ENCODE measurements around the gene ACSF3.
A peak's percentile ranks its signal among the peaks of the same experiment; 100 is the strongest.

The ACSF3 gene

GRCh38 chr16:89153848-89154271 is 60.2 kb downstream of the ACSF3 start:
- H3K4me3 ChIP-seq (ENCODE audit: control insufficient read depth, low read depth, low read length) = no peak overlapping the region
- no peak for DNase-seq (ENCODE audit: low read depth)
- TF ChIP-seq CTCF (conservative IDR thresholded peaks at IDR 0.05; ENCODE audit: control insufficient read depth, insufficient read depth, low read depth, low read length) = no peak

DNA sequence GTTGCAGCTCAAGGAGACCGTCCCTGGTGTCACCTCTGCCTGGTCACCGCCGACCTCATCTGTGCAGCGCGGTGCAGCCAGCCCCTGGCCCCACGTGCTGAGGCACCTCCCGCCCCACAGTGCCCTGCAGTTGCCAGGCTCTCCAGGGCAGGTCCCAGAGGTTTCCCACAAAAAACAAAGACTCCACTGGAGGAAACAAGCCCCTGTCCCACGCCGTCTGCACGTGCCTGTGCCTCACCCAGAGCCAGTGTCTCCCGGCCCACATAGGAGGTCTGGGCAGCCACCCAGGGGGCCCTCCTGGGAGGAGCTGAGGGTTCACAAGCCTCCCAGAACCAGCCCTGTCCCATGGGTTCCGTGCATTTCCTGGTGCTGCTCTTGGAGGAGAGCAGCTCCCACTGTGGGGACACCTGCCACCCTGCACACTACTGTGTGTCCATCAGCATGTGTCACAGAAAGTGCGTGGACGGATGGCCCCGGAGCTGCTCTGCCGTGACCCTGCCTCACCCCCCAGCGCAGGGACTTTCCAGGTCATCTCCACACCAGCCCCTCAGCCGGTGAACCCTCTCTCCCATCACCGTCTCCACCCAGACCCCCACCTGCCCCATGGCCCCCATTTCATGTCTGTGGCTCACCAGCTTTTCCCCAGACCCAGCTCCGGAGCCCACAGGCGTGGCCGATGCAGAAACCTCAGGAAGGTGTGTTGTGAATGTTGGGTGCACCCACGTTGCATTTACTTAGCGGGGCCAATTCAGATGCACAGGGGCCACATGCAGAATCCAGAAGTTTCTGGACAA is 60.9 kb downstream of the ACSF3 start:
- DNase-seq (ENCODE audit: low read depth) = no peak
- no peak overlapping the region for H3K4me3 ChIP-seq (ENCODE audit: control insufficient read depth, low read depth, low read length)
- TF ChIP-seq CTCF (conservative IDR thresholded peaks at IDR 0.05; ENCODE audit: control insufficient read depth, insufficient read depth, low read depth, low read length) = no peak

DNA sequence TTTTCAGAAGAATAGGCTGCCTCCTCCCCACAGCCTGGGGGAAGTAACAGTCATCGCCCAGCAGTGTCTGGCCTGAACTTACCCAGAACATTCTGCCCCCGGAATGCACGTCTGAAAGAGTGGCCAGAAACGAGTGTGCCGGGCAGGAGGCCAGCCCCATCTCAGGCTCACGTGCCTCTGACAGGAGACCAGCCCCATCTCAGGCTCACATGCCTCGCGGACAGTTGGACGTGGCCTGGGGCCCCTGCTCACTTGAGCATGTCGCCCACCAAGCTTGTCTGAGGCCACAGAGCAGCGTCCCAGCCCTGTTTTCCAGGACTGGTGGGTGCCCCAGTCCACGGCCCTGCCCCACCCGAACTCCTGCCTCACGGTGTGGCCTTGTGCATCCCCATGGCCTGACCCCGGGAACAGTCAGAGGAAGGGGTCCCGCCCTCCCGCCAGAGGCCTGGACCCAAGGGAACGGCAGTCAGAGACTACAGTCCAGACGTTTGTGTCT is 61.6 kb downstream of the ACSF3 start:
- H3K4me3 ChIP-seq (ENCODE audit: control insufficient read depth, low read depth, low read length) = no peak overlapping the region

GRCh38 chr16:89155851-89156739 is 62.4 kb downstream of the ACSF3 start:
- peak; percentile 34 for DNase-seq (ENCODE audit: low read depth)
- no peak overlapping the region for H3K4me3 ChIP-seq (ENCODE audit: control insufficient read depth, low read depth, low read length)
- TF ChIP-seq CTCF (conservative IDR thresholded peaks at IDR 0.05; ENCODE audit: control insufficient read depth, insufficient read depth, low read depth, low read length) = no peak

More for the DNA sequence above, 61.6 kb downstream of the ACSF3 start:
- TF ChIP-seq CTCF (conservative IDR thresholded peaks at IDR 0.05; ENCODE audit: control insufficient read depth, insufficient read depth, low read depth, low read length) = no peak
- DNase-seq (ENCODE audit: low read depth) = peak; percentile 83

GRCh38 chr16:89156740-89157645 is 63.3 kb downstream of the ACSF3 start:
- H3K4me3 ChIP-seq (ENCODE audit: control insufficient read depth, low read depth, low read length) = no peak overlapping the region
- no peak for TF ChIP-seq CTCF (conservative IDR thresholded peaks at IDR 0.05; ENCODE audit: control insufficient read depth, insufficient read depth, low read depth, low read length)
- no peak for DNase-seq (ENCODE audit: low read depth)

DNA sequence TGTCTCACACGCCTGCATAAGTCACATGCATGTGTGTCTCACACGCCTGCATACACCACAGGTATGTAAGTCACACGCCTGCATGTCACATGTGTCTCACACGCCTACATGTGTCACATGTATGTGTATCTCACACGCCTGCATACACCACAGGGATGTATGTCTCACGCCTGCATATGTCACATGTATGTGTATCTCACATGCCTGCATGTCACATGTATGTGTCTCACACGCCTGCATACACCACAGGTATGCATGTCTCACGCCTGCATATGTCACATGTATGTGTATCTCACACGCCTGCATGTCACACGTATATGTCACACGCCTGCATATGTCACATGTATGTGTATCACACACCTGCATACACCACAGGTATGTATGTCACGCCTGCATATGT is 64.1 kb downstream of the ACSF3 start:
- no peak overlapping the region for H3K4me3 ChIP-seq (ENCODE audit: control insufficient read depth, low read depth, low read length)
- TF ChIP-seq CTCF (conservative IDR thresholded peaks at IDR 0.05; ENCODE audit: control insufficient read depth, insufficient read depth, low read depth, low read length) = no peak
- no peak for DNase-seq (ENCODE audit: low read depth)

Measured in fibroblast of mammary gland (primary cell).